Measurements from ENCODE around the gene SFPQ.

SFPQ gene

GRCh38 chr1:35136780-35137179 is 56.2 kb downstream of the SFPQ start:
- no peak for DNase-seq
